ENCODE results near the gene BACH2. TPM values are rescaled to one million over a fixed set of nuclear protein-coding genes. Genes with fewer than 3 reads are reported as not detected.

The BACH2 gene
- total and polyA plus RNA-seq, 2 of the 4 experiments (the other 2 are of a cell fraction), result 1.3 to 1.4 TPM

DNA sequence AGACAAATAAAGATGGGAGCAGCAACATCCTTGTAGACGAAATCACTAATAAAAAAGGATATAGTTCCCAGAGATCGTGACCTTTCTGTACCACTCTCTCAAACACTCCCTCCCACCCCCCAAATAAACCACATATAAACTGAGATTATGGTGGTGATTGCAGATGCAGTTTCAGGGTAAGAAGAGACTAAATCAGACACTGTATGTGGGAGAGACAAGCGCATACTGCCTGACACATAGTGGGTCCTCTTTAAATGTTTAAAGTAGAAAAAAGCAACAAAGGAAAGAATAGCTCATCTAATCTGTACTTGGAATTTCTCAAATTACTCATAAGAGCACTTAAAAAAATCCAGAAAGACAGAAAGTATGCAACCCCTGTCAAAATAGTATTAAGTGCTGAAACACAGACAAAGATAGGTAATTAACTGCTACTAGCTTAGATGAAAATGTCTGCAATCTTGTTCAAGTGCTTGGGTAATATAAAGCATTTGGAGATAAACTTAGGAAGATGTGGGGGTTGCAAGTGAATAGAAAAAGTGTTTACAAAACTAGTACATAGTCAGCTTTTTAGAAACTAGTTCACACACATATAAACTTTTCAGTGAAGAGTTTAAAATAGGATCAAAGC is 151.6 kb downstream of the BACH2 start:
- Histone ChIP-seq H3K9ac (ENCODE audit: low read depth, low read length) (no peak overlapping the region), H2AK9ac (replicated peaks; ENCODE audit: low read depth, low read length, poor library complexity) (no peak overlapping the region), H3K18ac (ENCODE audit: low read depth, low read length) (no peak overlapping the region), H3K4me2 (ENCODE audit: low read depth, low read length) (no peak overlapping the region), H4K8ac (ENCODE audit: low read depth in 2 of 2, low read length in 2 of 2) (no peak overlapping the region), H3K79me1 (ENCODE audit: low read depth in 1 of 2, low read length in 2 of 2) (no peaks in the 10 kb centered on the region), H3K4me3 (ENCODE audit: insufficient read depth, low read depth, low read length) (no peak overlapping the region), H3K27me3 (ENCODE audit: control insufficient read depth, insufficient read depth, low read length) (no peaks in the 10 kb centered on the region), H3K4me1 (ENCODE audit: control insufficient read depth, insufficient read depth, low read length) (peaks cover 3% of the 10 kb centered on the region), H3K4ac (ENCODE audit: low read depth, low read length) (no peak overlapping the region), H4K91ac (ENCODE audit: insufficient read depth, low read depth, low read length) (no peak overlapping the region), H4K5ac (ENCODE audit: low read depth, low read length) (no peak overlapping the region), H3K36me3 (ENCODE audit: control insufficient read depth, insufficient read depth, low read length) (no peaks in the 10 kb centered on the region), H3K56ac (ENCODE audit: extremely low read depth, insufficient read depth, low read length) (no peak overlapping the region), H2AK5ac (ENCODE audit: low read depth, low read length) (no peak overlapping the region), H3K27ac (ENCODE audit: insufficient read depth, low read length) (no peak overlapping the region), H3K23ac (ENCODE audit: low read depth, low read length) (no peak overlapping the region), H2AFZ (replicated peaks; ENCODE audit: low read length, poor library complexity) (no peak overlapping the region), H2BK15ac (ENCODE audit: low read depth, low read length) (no peak overlapping the region), H2BK5ac (ENCODE audit: low read depth, low read length, poor library complexity, severe bottlenecking) (no peak overlapping the region), H3K14ac (replicated peaks; ENCODE audit: low read depth, low read length) (no peak overlapping the region), H3K9me1 (ENCODE audit: insufficient read depth, low read length) (no peaks in the 10 kb centered on the region), H2BK20ac (ENCODE audit: low read depth, low read length) (no peak overlapping the region), H4K20me1 (ENCODE audit: insufficient read depth, low read length) (no peaks in the 10 kb centered on the region), H2BK120ac (ENCODE audit: low read depth, low read length) (no peak overlapping the region), H3K9me3 (ENCODE audit: control insufficient read depth, insufficient read depth, low read length) (no peaks in the 10 kb centered on the region)
- DNase-seq, result no peak
- in situ Hi-C loops (cut with MboI; ENCODE audit: low sequenced_read_pairs) (no loop called here), dilution Hi-C loops (cut with HindIII; ENCODE audit: low sequenced_read_pairs, unreplicated experiment) (no loop called here), intact Hi-C loops (cut with micrococcal nuclease) (no loop called here)
- WGBS, 2 experiments (ENCODE audit: extremely low coverage in 2 of 2, insufficient read length in 1 of 2), result no CpG with 5 or more reads among the region's 3 CpGs
- TF ChIP-seq, protein P1, sequence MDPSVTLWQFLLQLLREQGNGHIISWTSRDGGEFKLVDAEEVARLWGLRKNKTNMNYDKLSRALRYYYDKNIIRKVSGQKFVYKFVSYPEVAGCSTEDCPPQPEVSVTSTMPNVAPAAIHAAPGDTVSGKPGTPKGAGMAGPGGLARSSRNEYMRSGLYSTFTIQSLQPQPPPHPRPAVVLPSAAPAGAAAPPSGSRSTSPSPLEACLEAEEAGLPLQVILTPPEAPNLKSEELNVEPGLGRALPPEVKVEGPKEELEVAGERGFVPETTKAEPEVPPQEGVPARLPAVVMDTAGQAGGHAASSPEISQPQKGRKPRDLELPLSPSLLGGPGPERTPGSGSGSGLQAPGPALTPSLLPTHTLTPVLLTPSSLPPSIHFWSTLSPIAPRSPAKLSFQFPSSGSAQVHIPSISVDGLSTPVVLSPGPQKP (IDR thresholded peaks at IDR 0.05; ENCODE audit: borderline replicate concordance, low read depth, low read length), result no peak
- no peak for TF ChIP-seq BHLHE40 (IDR thresholded peaks at IDR 0.05; ENCODE audit: low read depth, low read length)
- no peak for TF ChIP-seq MXI1 (IDR thresholded peaks at IDR 0.05; ENCODE audit: borderline replicate concordance, low read depth, low read length)
- TF ChIP-seq MAZ (IDR thresholded peaks at IDR 0.05; ENCODE audit: borderline replicate concordance, low read depth, low read length), result no peak
- TF ChIP-seq CEBPB (IDR thresholded peaks at IDR 0.05; ENCODE audit: low read depth, low read length), result no peak
- no peak for TF ChIP-seq POLR2A (IDR thresholded peaks at IDR 0.05; ENCODE audit: low read depth, low read length)
- TF ChIP-seq MAFK (IDR thresholded peaks at IDR 0.05; ENCODE audit: low read depth, low read length), result no peak
- no peak for TF ChIP-seq CHD1 (IDR thresholded peaks at IDR 0.05; ENCODE audit: low read depth, low read length)
- TF ChIP-seq RFX5 (IDR thresholded peaks at IDR 0.05; ENCODE audit: low read depth, low read length), result no peak
- TF ChIP-seq SMC3 (IDR thresholded peaks at IDR 0.05; ENCODE audit: low read depth, low read length), result no peak
- TF ChIP-seq, protein P2, sequence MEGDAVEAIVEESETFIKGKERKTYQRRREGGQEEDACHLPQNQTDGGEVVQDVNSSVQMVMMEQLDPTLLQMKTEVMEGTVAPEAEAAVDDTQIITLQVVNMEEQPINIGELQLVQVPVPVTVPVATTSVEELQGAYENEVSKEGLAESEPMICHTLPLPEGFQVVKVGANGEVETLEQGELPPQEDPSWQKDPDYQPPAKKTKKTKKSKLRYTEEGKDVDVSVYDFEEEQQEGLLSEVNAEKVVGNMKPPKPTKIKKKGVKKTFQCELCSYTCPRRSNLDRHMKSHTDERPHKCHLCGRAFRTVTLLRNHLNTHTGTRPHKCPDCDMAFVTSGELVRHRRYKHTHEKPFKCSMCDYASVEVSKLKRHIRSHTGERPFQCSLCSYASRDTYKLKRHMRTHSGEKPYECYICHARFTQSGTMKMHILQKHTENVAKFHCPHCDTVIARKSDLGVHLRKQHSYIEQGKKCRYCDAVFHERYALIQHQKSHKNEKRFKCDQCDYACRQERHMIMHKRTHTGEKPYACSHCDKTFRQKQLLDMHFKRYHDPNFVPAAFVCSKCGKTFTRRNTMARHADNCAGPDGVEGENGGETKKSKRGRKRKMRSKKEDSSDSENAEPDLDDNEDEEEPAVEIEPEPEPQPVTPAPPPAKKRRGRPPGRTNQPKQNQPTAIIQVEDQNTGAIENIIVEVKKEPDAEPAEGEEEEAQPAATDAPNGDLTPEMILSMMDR (conservative IDR thresholded peaks at IDR 0.05; ENCODE audit: low read depth, low read length), result no peak
- no TSS peak for BruUV-seq (replicated peaks)
- ChIA-PET POLR2A (ENCODE audit: unreplicated experiment) (no interaction called here), CTCF (no interaction called here)
- ATAC-seq (ENCODE audit: low read depth), result no peak
